Amygdala (tissue), 56 donors: Measurements from ENCODE around the gene ZC3HAV1L.
A peak's percentile ranks its signal among the peaks of the same experiment; 100 is the strongest.
"Not testable (repeated sequence)": the region's sequence is repeated elsewhere in the genome, so short reads cannot be mapped to it uniquely, and the experiment has no call there.

Source experiments
- DNase-seq, 56 donors: peaks; one replicate each; lab custom pipeline; 2025; lab: John Stamatoyannopoulos, UW

The ZC3HAV1L gene

GRCh38 chr7:139035586-139036353 is at the start of gene ZC3HAV1L:
Gene ZC3HAV1L (minus strand): TSS chr7:139036042. CDS start chr7:139036017, 25 bp downstream.
- DNase-seq = peak in 30 of 56 donors; percentile 1 to 59 (median 33)

- no peak for DNase-seq
Observed at GRCh38 chr7:139084709-139085108, 48.9 kb upstream of the ZC3HAV1L start.

- no peak for DNase-seq
Observed at GRCh38 chr7:139081584-139081983, 45.7 kb upstream of the ZC3HAV1L start.

GRCh38 chr7:139080905-139081304 is 45.1 kb upstream of the ZC3HAV1L start:
- no peak for DNase-seq

- DNase-seq = no peak
Observed at GRCh38 chr7:139079861-139080260, 44.0 kb upstream of the ZC3HAV1L start.

- DNase-seq = peak in 13 of 56 donors; percentile 4 to 30 (median 8)
Observed at GRCh38 chr7:139078911-139079310, 43.1 kb upstream of the ZC3HAV1L start.

GRCh38 chr7:139078399-139078798 is 42.6 kb upstream of the ZC3HAV1L start:
- no peak for DNase-seq

GRCh38 chr7:139077706-139078105 is 41.9 kb upstream of the ZC3HAV1L start:
- DNase-seq = not testable (repeated sequence)

GRCh38 chr7:139075871-139076686 is 40.2 kb upstream of the ZC3HAV1L start:
- no peak for DNase-seq

- peak in 43 of 56 donors; percentile 2 to 82 (median 25) for DNase-seq
Observed at GRCh38 chr7:139075031-139075652, 39.3 kb upstream of the ZC3HAV1L start.

GRCh38 chr7:139072796-139073195 is 37.0 kb upstream of the ZC3HAV1L start:
- no peak for DNase-seq

GRCh38 chr7:139071680-139072079 is 35.8 kb upstream of the ZC3HAV1L start:
- DNase-seq = no peak

GRCh38 chr7:139068544-139069399 is 32.9 kb upstream of the ZC3HAV1L start:
- DNase-seq = no peak

- no peak for DNase-seq
Observed at GRCh38 chr7:139066315-139066714, 30.5 kb upstream of the ZC3HAV1L start.

- DNase-seq = peak in 2 of 56 donors; percentile 3 to 4
Observed at GRCh38 chr7:139065323-139065722, 29.5 kb upstream of the ZC3HAV1L start.

GRCh38 chr7:139061416-139061815 is 25.6 kb upstream of the ZC3HAV1L start:
- no peak for DNase-seq

- DNase-seq = no peak
Observed at GRCh38 chr7:139060695-139061237, 24.9 kb upstream of the ZC3HAV1L start.

GRCh38 chr7:139059905-139060304 is 24.1 kb upstream of the ZC3HAV1L start:
- DNase-seq = no peak

GRCh38 chr7:139058943-139059342 is 23.1 kb upstream of the ZC3HAV1L start:
- no peak for DNase-seq

- DNase-seq = no peak
Observed at GRCh38 chr7:139055674-139056073, 19.8 kb upstream of the ZC3HAV1L start.
